Spleen (tissue), 11 donors: ENCODE data around the gene IL6R. TPM values are rescaled to one million over a fixed set of nuclear protein-coding genes. Genes with fewer than 3 reads are reported as not detected.

ENCODE experiments used
- DNase-seq: peaks from one replicate; pipeline ENCODE4 v3.0.0-alpha.2; 2020
- H3K27ac ChIP-seq, 8 donors: fragments of 200-600 bp; sonication (generic) in 7 of 8; 1 replicate in 4 of 8; 2 replicates in 4 of 8; pipeline versions ENCODE4 v1.5.0 to v1.8.0; 2016 to 2021; ENCODE audit warnings: inconsistent platforms in 4 of 8, mild to moderate bottlenecking in 4 of 8, moderate library complexity in 1 of 8
- H3K27me3 ChIP-seq, 7 donors: fragments of 200-600 bp; sonication (generic) in 6 of 7; replicated peaks in 1 of 7; 1 replicate in 4 of 7; 2 replicates in 3 of 7; pipeline versions ENCODE4 v1.5.0 to v1.8.0; 2016 to 2021; ENCODE audit warnings: inconsistent platforms in 3 of 7, mild to moderate bottlenecking in 1 of 7
- H3K36me3 ChIP-seq, 6 donors: fragments of 200-600 bp; sonication (generic) in 5 of 6; 1 replicate in 4 of 6; 2 replicates in 2 of 6; pipeline versions ENCODE4 v1.5.0 to v1.8.0; 2016 to 2021; ENCODE audit warnings: inconsistent platforms in 2 of 6
- H3K4me1 ChIP-seq, 6 donors: fragments of 200-600 bp; sonication (generic) in 5 of 6; 1 replicate in 3 of 6; 2 replicates in 3 of 6; pipeline versions ENCODE4 v1.5.0 to v1.8.0; 2016 to 2021; ENCODE audit warnings: inconsistent platforms in 3 of 6
- H3K4me3 ChIP-seq, 8 donors: fragments of 200-600 bp; sonication (generic) in 7 of 8; 1 replicate in 4 of 8; 2 replicates in 4 of 8; pipeline versions ENCODE4 v1.5.0 to v1.8.0; 2016 to 2021; ENCODE audit warnings: inconsistent platforms in 4 of 8, mild to moderate bottlenecking in 4 of 8, moderate library complexity in 2 of 8
- H3K9me3 ChIP-seq, 8 donors: fragments of 200-600 bp; sonication (generic) in 7 of 8; 1 replicate in 4 of 8; 2 replicates in 4 of 8; pipeline versions ENCODE4 v1.5.0 to v1.8.0; 2016 to 2021; ENCODE audit warnings: inconsistent platforms in 4 of 8
- CTCF ChIP-seq, 11 experiments: fragments of 200-600 bp in 7 of 11; fragments of 450-650 bp in 4 of 11; sonication (generic) in 4 of 11; IDR thresholded peaks in 8 of 11; conservative IDR thresholded peaks in 3 of 11; 1 replicate in 7 of 11; 2 replicates in 4 of 11; pipeline versions ENCODE4 v1.4.0 to v1.8.0; 2016 to 2021; ENCODE audit warnings: antibody characterized with exemption in 11 of 11, inconsistent platforms in 4 of 11, mild to moderate bottlenecking in 1 of 11
- POLR2A ChIP-seq, 3 donors: fragments of 450-650 bp; IDR thresholded peaks; one replicate each; pipeline ENCODE4 v1.5.1; 2017; ENCODE audit warnings: antibody characterized with exemption in 3 of 3, mild to moderate bottlenecking in 1 of 3
- POLR2AphosphoS5 ChIP-seq, 3 donors: sonication (generic); formaldehyde crosslinking; IDR thresholded peaks; one replicate each; pipeline ENCODE4 v1.5.1; 2017; ENCODE audit warnings: antibody characterized with exemption in 3 of 3
- WGBS, 5 donors: extraction: QIAGEN DNeasy Blood & Tissue Kit in 3 of 5; methylation state at CpG; one replicate each; pipeline versions ENCODE4 v1.1.5 to v1.1.7; 2013 to 2018; 5-methylcytosine and 5-hydroxymethylcytosine counted together
- intact Hi-C: fragments of 100-400 bp; cut with DNase I; formaldehyde crosslinking; loops from one replicate; pipeline ENCODE4 v1.15.0; 2023; ENCODE audit warnings: low total_unique reads
- polyA plus RNA-seq, 3 donors: library from polyadenylated mRNA; stranded (reverse); fragments of 200-250 nt; gene quantifications; one replicate each; pipeline ENCODE4 v1.2.1, GENCODE V29; 2013
- total RNA-seq, 7 donors: library from RNA; depleted of rRNA in 3 of 7; stranded (reverse); fragments of >200 nt in 3 of 7; fragmentation: NEBNext Ultra II Directional in 4 of 7; extraction: Animal tissue kit (Norgen Biotek cat#: 25700) in 4 of 7; gene quantifications; one replicate each; pipeline versions ENCODE4 v1.1.0 to v1.2.1, GENCODE V29; 2016 to 2021
- donor health status: healthy with polysubstance abuse.
- donor health status: DM: no; HTN: no; CAD: no; lungs with moderate emphysema.
- donor health status: DM: no; HTN: no; CAD: no.
- donor health status: Bipolar disorder and iron deficiency.
- donor health status: healthy.
- donor health status: DM: no; HTN: no; CAD: no.
- donor health status: DM: yes; HTN: yes; CAD: no.

Gene IL6R
- total and polyA plus RNA-seq, 10 donors = 2.8 to 74.5 (median 47.8) TPM

DNA sequence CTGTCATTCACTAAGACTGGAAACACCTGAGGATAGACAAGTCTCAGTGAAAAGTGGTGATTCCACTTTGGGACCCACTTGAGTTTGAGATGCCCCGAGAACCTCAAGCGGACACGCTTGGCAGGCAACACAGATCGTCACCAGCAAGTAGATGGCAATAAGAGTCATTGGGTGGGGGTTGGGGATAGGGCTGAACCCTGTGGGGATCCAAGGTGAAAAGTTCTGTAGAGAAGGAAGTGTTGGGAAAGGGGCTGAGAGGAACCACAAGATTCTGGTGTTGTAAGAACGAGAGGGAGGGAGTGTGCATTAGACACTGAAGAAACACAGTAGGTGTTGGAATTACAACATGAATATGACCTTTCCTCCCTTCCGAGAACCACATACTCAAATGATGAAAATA lies 51.5 kb downstream of the IL6R start:
- 53 to 86% (median 77%) methylated on average over 6 of the region's 6 CpGs for WGBS, 5 donors
- intact Hi-C loops = no loop called here
- no peaks in the 10 kb centered on the region for H3K27me3 ChIP-seq
- no peaks in the 10 kb centered on the region for H3K9me3 ChIP-seq
- peak; percentile 73 for DNase-seq
- H3K4me3 ChIP-seq = peak overlapping the region in 1 of 8 donors; percentile 54
- H3K4me1 ChIP-seq = peaks cover 0 to 46% (median 11%) of the 10 kb centered on the region in 6 donors
- H3K27ac ChIP-seq = peak overlapping the region in 7 of 8 donors; percentile 69 to 90 (median 82)
- TF ChIP-seq POLR2AphosphoS5 (IDR thresholded peaks at IDR 0.05) (peak in 1 of 3 donors; percentile 38), CTCF (IDR thresholded peaks at IDR 0.05 in 8 of 11, conservative IDR thresholded peaks at IDR 0.05 in 3 of 11) (no peak), POLR2A (IDR thresholded peaks at IDR 0.05) (no peak)
- peaks cover 0 to 81% (median 2%) of the 10 kb centered on the region in 6 donors for H3K36me3 ChIP-seq

GRCh38 chr1:154459080-154459479 lies 53.9 kb downstream of the IL6R start:
- intact Hi-C loops = no loop called here
- TF ChIP-seq POLR2A (IDR thresholded peaks at IDR 0.05) (no peak), CTCF (IDR thresholded peaks at IDR 0.05 in 8 of 11, conservative IDR thresholded peaks at IDR 0.05 in 3 of 11) (no peak), POLR2AphosphoS5 (IDR thresholded peaks at IDR 0.05) (no peak)
- H3K27me3 ChIP-seq = no peaks in the 10 kb centered on the region
- H3K4me1 ChIP-seq = peaks cover 0 to 51% (median 20%) of the 10 kb centered on the region in 6 donors
- DNase-seq = peak; percentile 33
- H3K36me3 ChIP-seq = peaks cover 0 to 67% (median 0%) of the 10 kb centered on the region in 6 donors
- H3K27ac ChIP-seq = no peak overlapping the region
- no peak overlapping the region for H3K4me3 ChIP-seq
- no peaks in the 10 kb centered on the region for H3K9me3 ChIP-seq

DNA sequence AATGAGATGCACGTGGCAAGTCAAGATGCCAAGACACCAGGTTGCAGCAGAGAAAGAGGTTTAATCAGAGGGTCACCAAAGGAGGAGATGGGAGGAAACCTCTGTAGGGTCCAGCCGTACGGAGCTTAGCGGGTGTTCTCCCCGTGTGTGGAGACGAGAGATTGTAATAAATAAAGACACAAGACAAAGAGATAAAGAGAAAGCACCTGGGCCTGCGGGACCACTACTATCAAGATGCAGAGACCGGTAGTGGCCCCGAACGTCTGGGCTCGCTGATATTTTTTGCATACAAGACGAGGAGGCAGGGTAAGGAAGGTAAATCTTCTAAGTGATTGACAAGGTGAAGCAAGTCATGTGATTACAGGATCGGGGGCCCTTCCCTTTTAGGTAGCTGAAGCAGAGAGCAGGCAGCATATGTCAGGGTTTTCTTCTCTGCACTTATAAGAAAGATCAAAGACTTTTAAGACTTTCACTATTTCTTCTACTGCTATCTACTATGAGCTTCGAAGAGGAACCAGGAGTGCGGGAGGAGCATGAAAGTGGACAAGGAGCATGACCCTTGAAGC lies 55.6 kb downstream of the IL6R start:
- Histone ChIP-seq H3K27ac (peak overlapping the region in 2 of 8 donors; percentile 7 to 8), H3K36me3 (peaks cover 0 to 67% (median 5%) of the 10 kb centered on the region in 6 donors), H3K9me3 (no peaks in the 10 kb centered on the region), H3K4me3 (no peak overlapping the region), H3K4me1 (peaks cover 0 to 51% (median 17%) of the 10 kb centered on the region in 6 donors), H3K27me3 (no peaks in the 10 kb centered on the region)
- DNase-seq = peak; percentile 33
- intact Hi-C loops = no loop called here
- TF ChIP-seq CTCF (IDR thresholded peaks at IDR 0.05 in 8 of 11, conservative IDR thresholded peaks at IDR 0.05 in 3 of 11) = no peak
- no peak for TF ChIP-seq POLR2A (IDR thresholded peaks at IDR 0.05)
- TF ChIP-seq POLR2AphosphoS5 (IDR thresholded peaks at IDR 0.05) = no peak
- WGBS, 5 donors = 71 to 79% (median 74%) methylated on average over 15 of the region's 15 CpGs

DNA sequence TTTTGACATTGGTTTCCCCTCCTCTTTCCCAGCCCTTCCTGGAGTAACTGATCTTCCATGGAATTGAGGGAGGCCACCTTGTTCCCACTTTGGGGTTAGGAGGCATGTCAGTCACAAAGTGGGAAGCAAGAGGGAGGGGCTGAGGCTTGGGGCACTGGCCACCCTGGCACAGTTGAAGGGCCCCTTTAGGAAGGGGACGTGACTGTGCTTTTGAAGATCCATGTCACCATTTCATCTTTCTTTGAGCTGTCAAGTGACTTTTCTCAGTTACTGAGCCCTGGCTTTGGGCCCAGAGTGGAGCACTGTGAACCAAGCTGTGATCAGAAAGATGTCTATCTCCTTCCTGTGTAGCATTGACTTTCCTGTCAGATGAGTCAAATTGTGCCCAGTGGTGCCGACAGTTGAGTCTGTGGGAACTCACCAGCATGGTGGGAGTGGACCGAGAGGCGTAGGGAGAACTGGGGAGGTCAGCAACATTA lies 58.4 kb downstream of the IL6R start:
- Histone ChIP-seq H3K4me3 (no peak overlapping the region), H3K4me1 (peaks cover 5 to 61% (median 25%) of the 10 kb centered on the region in 6 donors), H3K27me3 (no peaks in the 10 kb centered on the region), H3K27ac (peak overlapping the region in 7 of 8 donors; percentile 38 to 84 (median 67)), H3K9me3 (no peaks in the 10 kb centered on the region), H3K36me3 (peaks cover 0 to 78% (median 5%) of the 10 kb centered on the region in 6 donors)
- peak; percentile 70 for DNase-seq
- intact Hi-C loops = no loop called here
- whole genome bisulfite sequencing, 5 donors = 13 to 31% (median 23%) methylated on average over 4 of the region's 4 CpGs
- TF ChIP-seq POLR2AphosphoS5 (IDR thresholded peaks at IDR 0.05) = peak in 1 of 3 donors; percentile 39
- no peak for TF ChIP-seq POLR2A (IDR thresholded peaks at IDR 0.05)
- TF ChIP-seq CTCF (IDR thresholded peaks at IDR 0.05 in 8 of 11, conservative IDR thresholded peaks at IDR 0.05 in 3 of 11) = no peak
